AG08395 (cell line): ENCODE measurements around the gene COA3.

ENCODE experiments used
- DNase-seq: peaks from one replicate; pipeline ENCODE4 v3.0.0; 2012; ENCODE audit warnings: mixed read lengths, low spot score

Gene COA3

DNA sequence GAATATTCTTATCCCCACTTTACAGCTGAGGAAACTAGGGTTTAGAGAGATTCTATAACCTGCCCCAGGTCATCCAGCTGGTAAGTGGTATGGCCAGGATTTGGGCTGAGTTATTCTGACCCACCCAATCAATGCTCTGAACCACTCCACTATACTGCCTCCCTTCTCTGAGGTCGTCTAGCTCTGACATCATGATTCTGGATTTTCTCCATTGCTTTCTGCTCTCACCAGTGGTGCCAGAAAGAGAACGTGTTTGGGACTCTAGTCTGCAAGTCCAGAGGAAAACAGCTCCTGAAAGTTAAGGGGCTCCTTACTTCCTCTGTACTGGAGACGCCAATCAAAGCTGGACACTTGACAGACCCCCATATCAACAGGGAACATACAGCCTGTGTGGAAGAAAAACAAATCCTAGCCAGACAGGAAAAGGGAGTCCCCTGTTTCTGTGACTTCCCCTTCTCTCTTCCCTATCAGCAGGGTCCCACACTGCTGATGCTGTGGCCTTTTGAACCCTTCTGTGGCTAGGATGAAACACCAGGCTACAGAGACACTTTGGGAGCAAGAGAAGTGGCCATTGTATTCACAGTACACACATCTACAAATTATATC is 47.7 kb downstream of the COA3 start:
- no peak for DNase-seq

DNA sequence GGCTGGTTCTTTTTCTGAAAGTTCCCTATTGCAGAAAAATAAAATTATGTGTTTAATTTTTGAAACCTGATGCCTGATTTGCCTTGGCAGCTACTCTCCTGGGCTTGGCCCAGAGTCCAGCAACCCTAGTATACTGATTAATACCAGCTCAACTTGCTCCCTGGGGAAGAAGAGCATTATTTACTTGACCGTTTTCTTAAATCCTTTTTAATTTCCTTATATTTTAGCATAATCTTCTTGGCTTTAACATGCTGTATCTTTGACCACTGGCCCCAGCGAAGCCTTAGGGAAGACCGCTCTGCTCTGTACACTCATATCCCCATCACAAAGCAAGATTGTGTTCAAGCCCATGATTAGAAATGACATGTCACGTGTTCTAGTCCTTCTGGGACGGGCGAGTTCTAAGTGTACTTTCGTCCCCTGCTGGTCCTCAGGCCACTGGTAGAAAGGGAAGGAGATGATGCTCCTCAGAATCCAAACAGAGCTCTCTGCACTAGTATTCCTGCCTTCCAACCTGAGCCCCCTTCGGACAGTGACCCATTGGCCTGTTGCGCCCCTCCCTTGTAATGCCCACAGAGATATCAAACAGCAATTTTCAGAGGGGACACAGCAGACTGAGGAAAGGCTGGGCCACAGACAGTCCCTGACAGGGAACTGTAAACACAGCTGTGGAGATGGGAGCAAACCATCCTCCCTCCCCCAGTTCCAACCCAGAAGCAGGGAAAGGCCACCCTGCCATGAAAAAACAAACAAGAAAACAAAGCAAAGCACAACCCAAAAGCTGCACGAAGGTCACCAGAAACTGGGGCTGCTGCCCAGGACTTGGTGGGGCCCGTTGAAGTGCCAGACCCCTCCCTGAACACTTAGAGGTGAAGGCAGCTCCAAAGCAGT is 49.4 kb downstream of the COA3 start:
- no peak for DNase-seq

DNA sequence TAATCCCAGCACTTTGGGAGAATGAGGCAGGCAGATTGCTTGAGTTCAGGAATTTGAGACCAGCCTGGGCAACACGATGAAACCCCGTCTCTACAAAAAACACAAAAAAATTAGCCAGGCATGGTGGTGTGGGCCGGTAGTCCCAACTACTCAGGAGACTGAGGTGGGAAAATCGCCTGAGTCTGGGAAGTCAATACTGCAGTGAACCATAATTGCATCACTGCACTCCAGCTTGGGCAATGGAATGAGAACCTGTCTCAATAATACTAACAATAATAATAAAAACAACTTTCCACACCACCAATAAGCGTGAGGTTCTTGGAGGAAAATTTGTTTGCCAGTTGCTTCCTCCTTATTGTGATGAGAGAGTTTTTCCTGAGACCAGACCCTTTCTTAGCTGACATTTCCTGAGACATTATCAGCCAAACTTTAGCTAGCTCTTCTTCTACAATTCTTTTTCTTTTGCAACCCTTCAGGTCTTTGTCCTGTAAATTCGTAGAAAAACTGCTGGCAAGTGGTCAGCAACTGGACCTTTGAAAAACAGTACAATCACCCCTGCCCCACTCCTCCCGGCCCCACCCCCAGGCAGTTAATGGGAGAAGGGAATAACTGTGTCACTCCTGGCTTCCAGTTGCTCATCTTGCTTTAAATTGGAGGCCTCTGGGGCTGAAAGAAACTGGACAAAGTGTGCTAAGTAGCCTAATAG is 50.1 kb downstream of the COA3 start:
- DNase-seq = no peak
